Activated CD4-positive, alpha-beta T cell treated with anti-CD3 and anti-CD28 coated beads, Interleukin-2, amount 50 U/mL, for 4 hours (primary cell): ENCODE data around the gene LBX1.
"Not testable (repeated sequence)": the region's sequence is repeated elsewhere in the genome, so short reads cannot be mapped to it uniquely, and the experiment has no call there.

Experiments used
- DNase-seq, 2 experiments: peaks; one replicate each; pipeline ENCODE4 v3.0.0-alpha.2; 2020

The LBX1 gene

DNA sequence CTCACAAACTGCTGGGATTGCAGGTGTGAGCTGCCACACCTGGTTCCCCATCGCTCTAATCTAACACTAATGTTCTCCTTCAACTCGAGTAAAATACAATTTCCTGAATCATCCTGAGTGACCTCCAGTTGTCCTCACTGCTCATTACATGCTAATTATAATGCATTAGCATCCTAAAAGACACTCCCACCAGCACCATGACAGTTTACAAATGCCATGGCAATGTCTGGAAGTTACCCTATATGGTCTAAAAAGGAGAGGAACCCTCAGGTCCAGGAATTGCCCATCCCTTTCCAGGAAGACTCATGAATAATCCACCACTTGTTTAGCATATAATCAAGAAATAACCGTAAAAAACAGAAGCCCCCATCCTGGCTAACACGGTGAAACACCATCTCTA is 26.6 kb downstream of the LBX1 start:
- not testable (repeated sequence) for DNase-seq

DNA sequence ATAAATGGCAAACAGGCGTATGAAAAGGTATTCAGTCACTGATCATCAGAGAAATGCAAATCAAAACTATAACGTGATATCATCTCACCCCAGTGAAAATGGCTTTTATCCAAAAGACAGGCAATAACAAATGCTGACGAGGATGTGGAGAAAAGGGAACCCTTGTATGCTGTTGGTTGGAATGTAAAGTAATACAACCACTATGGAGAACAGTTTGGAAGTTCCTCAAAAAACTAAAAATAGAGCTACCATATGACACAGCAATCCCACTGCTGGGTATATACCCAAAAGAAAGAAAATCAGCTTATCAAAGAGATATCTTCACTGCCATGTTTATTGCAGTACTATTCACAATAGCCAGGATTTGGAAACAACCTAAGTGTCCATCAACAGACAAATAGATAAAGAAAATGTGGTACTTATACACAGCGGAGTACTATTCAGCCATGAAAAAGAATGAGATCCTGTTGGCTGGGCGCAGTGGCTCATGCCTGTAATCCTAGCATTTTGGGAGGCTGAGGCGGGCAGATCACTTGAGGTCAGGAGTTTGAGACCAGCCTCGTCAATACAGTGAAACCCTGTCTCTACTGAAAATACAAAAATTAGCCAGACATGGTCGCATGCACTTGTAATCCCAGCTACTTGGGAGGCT is 30.8 kb downstream of the LBX1 start:
- not testable (repeated sequence) for DNase-seq

- no peak for DNase-seq
Observed at GRCh38 chr10:101195921-101196320, 33.3 kb downstream of the LBX1 start.

GRCh38 chr10:101189461-101190401 is 39.5 kb downstream of the LBX1 start:
- DNase-seq, result no peak

- no peak for DNase-seq
Observed at GRCh38 chr10:101188942-101189341, 40.3 kb downstream of the LBX1 start.

GRCh38 chr10:101183458-101184183 is 45.6 kb downstream of the LBX1 start:
- DNase-seq, result no peak

- no peak for DNase-seq
Observed at GRCh38 chr10:101182936-101183335, 46.3 kb downstream of the LBX1 start.
